RPMI8226 (cell line): Measurements from ENCODE around the gene PLAU.
A peak's percentile ranks its signal among the peaks of the same experiment; 100 is the strongest.

ENCODE experiments used
- DNase-seq: peaks from one replicate; pipeline ENCODE4 v3.0.0-alpha.2; 2015

The PLAU gene

DNA sequence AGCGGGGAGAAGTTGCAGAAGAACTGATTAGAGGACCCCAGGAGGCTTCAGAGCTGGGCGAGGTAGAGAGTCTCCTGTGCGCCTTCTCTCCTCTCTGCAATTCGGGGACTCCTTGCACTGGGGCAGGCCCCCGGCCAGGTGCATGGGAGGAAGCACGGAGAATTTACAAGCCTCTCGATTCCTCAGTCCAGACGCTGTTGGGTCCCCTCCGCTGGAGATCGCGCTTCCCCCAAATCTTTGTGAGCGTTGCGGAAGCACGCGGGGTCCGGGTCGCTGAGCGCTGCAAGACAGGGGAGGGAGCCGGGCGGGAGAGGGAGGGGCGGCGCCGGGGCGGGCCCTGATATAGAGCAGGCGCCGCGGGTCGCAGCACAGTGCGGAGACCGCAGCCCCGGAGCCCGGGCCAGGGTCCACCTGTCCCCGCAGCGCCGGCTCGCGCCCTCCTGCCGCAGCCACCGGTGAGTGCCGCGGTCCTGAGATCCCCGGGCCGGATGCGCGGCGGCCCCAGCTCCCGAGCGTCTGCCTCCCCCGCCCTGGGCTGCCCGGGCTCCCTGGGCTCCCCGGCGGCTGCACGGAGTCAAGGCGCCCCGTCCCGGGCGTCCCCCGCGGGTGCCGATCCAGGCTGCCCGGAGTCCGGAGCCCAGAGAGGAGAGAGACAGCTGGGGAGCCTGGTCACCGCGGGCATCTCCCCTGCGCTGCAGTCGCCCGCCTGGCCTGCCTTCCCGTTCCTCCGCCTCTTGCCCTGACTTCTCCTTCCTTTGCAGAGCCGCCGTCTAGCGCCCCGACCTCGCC lies at the start of gene PLAU:
PLAU (plus strand) TSS at position 369 of the 789 bp plus-strand sequence. CDS start 424 bp downstream, outside the sequence.
- DNase-seq = peak; percentile 33

DNA sequence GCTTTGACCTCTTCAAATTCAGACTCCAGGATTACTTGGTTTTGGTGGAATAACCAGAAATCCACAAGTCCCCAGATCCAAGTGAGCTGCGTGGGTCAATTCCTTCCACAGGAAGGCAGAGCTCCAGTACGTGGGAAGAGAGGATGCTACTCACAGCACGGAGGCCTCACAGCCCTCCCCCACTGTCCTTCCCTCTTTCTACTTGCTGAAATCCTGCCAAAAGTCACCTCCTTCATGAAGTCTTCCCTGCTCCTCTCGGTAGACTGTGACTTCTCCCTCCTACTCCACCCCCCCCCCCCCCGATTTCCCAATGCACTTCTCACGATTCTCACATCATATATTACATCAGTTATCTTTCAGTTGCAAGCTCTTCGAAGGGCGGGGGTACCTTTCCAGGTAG lies 48.9 kb upstream of the PLAU start:
- no peak for DNase-seq

DNA sequence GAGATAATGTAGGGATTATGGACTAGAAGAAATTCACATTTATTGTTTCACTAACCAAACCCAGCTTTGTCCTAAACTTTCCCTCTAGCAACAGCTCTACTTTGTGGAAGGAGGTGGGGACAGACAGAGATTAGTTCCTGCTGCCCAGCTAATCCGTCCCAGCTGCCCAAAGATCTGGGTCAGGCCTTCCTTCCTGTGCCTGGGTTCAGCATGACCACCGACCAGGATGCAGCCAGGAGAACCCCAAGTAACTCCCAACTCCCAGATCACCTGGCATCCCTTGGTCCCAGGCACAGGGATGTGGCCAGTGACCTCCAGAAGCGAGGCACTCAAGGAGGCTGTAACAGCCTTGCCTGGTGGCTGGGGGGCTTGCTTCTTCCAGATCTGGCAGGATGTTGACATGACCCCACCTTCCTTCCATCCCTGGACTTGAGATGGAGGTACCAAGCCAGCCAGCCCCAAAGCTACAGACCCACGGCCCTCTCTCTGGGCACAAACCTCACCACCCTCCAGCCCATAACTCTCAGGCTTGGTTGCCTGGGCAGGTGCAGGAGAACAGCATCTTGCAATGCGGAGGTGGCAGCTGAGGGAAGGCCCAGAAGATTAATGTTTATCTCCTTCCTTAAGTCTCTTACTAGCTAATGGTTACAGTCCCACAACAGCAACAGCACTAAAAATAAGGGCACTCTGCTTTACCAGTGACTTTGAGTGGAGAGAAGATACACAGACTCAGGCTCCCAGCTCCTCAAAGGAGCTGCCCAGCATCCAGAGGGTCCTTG lies 47.7 kb upstream of the PLAU start:
- DNase-seq = no peak

DNA sequence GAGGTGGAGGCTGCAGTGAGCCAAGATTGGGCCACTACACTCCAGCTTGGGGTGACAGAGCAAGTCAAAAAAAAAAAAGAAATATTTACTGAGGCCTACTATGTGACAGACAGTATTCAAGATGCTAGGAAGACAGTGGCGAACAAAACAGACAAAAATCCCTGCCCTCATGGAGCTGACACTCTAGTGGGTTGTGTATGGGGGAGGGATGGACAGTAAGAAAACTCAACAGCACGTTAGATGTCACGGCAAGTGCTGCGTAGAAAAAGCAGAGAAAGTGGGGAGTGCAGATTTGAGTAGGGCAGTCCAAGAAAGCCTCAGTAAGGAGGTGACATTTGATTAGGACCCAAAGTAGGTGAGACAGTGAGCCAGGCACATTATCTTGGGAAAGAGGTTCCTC lies 46.7 kb upstream of the PLAU start:
- DNase-seq = no peak

DNA sequence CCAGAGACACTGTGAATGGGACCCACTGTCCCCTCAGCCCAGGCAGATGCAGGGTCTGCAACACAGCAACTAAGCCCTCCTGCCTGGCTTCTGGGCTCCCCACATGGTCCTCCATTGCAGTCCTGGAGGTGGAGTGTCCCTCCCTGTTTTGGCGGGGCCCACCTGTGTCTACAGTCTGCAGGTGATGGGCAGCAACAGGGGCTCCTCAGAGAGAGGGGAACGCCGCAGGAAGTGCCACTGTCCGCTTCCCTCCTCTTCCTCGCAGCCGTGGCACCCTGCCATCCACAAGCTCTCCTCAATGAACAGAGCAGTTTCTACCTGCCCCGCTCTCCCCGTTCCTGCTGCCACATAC lies 45.8 kb upstream of the PLAU start:
- no peak for DNase-seq

DNA sequence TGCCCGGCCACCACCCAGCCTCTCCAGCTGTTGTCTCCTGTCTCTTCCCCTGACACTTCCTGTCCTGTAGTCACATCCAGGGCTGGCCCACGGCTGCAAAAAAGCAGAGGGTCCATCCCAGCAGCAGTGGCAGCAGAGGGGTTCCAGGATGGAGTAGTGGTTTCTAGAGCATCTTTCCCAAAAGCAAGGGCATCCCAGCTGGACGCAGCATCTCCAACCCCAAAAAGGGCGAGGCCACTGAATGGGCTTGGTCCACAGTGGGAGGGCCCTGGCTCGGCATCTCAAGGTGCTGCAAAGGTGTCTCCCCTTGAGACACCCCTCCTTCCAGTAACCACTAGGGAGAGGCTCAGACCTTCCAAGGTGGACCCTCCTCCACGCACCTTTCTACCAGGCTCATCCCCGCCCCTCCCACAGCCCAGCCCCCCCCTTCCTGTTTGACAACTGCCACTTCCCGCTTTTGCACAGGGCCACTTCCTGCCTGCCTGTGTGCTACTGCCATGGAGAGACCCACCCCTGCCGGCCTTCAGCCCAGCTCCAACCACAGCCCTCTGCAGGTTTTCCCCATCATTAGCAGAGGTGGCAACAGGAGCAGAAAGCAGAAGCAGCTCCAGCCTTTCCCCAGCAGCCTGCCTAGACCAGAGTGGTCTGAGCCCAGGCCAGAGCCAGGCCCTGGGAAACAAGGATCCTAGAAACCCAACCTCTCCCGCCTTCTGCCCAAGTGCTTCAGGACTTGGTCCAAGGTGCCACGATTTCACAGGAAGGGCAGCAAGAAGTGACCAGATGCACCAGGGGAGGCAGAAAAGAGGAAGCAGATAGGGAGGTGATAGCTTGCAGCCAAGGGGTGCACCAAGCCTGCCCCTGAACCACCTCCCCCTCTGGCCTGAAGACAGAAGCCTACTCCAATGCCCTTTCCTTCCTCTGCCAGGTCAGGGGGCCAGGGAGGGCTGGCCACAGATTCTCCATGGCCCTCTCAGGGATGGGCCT lies 45.2 kb upstream of the PLAU start:
- no peak for DNase-seq

DNA sequence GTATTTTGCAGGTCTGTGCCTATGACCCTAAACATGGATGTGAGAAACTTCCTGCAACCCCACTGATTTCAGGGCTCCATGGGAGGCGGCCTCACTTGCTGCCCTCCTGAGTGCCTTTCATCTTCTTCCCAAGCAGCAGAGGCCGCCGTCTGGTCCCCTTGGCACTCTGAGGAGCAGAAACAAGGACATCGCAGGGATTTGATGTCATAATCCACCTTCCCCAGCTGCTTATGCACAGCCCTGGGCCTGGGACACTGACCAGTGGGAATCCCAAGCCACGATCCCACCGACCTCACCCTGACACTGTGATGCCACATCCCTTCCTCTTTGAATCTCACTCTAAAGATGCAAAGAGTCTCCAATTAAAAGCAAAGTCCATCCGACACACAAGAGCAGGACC lies 44.3 kb upstream of the PLAU start:
- no peak for DNase-seq

DNA sequence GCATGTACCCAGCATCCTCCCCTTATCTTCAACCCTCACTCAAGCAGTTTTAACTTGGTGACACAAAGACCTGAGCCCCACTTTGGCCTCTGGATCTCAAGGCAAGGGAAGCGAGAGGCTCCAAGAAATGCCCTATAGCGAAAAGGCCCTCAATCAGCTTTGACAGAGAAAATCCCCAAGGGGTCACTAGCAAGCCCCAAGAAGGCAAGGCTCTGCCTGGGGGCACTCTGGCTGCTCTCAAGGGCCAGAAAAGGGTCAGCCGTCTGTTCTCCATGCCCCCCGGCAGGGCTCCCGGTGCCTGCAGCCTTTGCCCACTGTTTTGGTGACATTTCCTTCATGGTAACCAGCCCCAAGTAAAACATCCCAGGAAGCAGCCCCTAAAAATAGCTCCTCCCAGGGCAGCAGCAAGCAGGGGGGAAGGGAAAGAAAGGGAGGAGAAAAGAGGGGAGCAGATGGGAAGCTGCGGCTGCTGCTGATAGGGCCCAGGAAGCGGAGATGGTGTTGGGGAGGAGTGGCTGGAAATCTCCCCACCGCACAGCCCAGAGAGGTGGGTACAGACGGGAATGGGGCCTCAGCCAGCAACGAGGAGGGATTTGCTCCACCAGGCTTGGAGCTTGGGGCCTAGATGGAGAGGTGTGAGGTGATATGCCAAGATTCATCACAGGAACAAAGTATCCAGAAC lies 43.7 kb upstream of the PLAU start:
- no peak for DNase-seq

DNA sequence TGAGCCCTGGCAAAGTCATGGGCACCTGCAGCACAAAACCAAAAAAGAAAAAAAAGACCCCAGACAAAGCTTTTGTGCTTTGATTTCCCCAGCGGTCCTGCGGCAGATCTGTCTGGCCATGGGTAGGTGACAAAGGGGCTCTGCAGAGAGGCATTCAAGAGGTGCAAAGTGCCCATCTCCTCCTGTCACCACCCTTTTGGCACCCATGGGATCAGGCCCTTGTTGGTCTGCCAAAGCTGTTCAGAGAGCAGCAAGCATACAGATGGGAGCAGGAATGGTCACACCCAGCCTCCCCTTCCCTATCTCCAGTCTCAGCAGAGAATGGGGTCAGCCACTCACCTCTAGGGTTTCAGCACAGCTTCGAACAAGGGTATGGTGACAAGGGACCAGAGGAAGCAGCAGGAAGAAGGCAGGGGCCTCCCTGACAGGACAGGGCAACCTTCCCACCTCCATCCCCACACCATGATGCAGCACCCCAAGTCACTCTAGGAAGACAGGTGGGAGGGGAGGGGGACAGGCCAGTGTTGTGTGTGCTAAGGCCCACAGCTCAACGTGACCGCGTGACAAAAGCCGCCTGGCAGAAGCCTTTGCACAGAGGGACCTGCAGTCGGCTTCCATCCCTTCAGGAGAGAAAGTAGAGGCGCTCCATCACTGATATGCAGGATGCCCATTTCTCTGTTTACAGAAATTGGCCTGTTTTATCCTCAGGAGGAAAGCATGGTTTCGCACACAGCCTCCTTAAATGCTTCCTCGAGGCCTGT lies 42.9 kb upstream of the PLAU start:
- DNase-seq = no peak

DNA sequence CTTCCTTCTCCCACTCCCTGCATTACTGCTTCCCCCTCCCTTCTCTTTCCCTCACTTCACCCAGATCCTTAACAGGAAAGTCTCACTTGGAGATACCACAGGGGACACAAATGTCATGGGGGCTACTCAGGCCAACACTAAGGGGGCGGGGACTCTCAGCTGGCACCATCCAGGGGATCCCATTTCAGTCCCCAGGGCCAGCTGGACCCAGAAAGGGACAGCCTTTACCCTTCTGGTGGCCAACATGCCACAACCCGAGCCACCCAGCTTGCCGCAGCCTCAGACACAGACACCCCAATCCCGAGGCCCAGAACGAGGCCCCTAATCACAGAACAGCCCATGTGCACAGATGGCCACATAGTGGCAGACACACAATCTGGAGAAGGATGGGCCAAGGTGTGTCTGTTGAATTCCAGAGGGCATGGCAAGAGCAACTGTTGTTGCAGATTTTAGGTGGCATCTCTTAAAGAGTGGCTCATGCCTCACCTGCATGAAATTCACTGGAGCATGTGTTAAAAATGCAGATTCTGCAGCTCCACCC lies 42.2 kb upstream of the PLAU start:
- no peak for DNase-seq

DNA sequence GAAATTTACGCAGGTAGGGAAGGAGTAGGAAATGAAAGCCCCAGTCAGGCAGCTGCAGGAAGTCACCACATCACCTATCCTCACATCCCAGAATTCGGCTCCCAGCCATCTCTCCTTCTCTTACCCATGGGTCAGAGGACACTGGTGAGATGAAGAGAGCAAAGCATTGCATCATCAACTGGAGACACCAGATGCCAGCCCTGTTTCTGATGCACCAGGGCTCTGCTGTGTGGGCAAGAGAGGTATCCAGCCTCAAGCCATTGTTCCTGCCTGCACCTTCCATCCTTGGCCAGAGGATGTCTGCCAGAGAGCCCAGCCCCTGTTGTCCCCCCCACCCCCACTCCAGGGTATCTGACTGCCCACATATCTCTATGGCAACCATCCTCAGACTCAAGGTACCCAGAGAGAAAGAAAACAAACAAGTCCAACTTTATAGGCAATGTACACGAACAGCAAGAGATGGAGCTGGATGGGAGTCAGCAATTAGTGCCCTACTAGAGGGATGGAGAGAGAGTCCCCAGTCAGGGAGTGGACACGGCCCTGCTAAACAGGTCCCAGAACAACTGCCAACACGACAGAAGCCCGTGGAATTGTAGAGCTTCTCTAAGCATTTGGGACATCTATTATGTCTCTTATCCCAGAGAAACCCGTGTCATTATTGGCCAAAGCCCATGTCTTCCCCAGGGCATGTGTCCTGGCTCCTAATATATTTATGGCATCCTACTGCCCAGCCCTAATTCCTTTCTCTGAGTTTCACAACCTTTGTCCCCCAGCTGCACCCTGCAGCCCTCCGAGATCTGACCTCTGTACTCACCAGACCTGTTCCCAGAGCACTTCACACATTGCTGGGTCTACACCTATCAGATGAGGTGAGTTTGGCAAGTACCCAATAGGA lies 39.4 kb upstream of the PLAU start:
- no peak for DNase-seq

DNA sequence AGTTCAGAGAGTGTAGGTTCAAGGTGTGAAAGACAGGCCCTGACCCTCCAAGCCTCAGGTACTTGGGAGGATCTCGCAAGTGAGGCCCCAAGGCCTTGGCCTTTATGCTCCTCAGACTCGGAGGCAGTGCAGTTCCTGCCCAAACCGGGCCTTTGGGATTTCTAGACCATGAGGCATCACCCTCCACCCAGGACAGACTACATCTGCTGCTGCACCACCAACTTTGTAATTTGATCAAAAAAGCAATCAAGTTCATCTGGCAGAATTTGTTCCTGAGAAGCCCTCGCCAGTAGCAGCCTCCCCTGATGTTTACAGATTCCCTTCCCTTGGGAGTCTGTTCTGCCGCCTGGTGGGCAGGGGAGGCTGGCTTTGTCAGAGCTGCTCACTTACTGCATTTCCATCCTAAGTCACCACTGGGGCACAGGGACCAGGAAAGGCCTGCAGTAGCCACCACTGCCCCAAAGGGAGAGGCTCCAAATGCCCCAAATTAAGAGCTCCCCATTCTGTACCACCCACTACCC lies 38.7 kb upstream of the PLAU start:
- DNase-seq = no peak

DNA sequence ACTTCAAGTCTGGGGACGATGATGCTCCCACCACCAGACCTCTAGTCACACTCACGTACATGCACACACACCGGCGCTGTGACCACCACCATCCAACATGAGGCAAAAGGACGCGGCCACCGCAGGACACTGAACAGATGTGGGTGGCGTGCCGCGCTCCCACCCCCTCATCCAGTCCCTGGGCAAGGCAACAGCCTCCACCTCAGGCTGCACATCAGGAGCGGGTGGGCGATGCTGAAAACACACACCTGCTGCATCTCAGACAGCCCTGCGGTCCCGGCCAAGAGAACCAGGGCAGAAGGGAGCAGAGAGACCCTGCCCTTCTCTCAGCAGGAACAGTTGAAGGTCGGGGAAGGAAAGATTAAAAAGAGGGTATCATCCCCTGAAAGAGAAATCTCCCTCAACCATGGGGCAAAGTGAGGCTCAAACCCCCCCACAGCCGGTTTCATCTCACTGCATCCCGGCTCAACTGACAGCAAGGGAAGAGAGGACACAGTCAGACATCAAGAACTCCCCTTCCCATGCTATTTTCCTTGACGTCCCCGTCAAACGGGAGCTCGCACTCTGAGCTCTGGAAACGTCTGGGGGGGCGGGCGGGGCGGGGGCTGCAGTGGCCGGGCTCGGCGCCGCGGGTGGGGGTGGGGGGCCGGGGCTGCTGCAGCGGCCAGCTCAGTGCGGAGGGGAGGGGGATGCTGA lies 37.6 kb upstream of the PLAU start:
- no peak for DNase-seq

DNA sequence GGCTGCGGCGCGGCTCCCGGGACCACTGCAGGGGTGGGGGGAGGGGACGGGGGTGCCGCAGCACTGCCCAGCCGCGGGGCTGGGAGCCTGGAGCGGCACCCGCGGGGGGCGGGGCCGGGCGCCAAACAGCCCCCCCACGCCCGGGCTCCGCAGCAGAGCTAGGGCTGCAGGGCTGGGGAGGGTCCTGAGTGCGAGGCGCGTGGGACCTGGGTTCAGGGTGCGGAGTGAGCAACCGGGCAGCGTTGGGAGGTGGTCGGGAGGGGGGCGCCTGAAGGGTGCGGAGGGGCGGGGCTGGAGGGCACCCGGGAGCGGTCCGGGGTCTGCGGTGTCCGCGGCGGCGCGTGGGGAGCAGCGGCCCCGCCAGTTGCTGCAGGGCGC lies 37.1 kb upstream of the PLAU start:
- DNase-seq = peak; percentile 23

DNA sequence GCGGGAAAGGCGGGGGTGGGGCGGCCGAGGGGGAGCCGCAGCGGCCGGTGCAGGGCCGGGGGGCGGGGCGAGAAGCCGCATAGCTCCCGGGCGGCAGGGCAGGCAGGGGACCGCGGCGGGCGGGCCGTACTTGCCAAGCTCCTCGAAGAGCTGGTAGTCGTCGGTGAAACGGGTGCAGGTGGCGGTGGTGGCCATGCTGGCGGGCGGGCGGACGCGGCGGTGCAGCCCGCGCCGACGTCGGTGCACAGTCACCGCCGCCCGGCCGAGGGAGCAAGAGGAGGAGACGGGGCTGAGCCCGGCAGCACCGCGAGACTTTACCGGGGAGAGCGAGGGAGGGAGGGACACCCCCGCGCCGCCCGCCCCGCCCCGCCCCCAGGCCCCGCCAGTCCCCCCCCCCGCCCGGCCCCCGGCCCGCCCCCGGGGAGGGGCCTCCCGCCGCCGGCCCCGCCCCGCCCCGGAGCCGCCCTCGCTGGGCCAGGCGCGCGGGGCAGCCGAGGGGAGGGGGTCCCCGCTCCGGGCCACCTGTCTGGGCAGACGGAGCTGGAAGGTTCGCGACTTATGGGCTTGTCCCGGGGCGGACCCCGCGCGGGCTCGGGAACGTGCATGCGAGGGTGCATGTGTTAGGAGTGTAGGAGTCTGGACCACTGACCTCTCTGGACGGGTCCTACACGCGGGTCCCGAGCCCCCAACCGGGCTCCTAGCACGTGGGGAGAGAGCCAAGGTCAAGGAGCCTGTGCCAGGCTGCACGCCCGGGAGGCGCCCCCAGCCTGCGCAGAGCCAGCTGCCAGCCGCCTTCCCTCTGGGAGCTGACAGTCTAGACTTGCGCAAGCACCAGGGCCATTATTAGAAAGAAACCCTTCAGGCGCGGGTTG lies 36.4 kb upstream of the PLAU start, which contains the start of gene CAMK2G:
CAMK2G (minus strand) TSS at position 289 of the 872 bp plus-strand sequence; CDS start at position 195, 94 bp downstream.
- DNase-seq = peak; percentile 84

DNA sequence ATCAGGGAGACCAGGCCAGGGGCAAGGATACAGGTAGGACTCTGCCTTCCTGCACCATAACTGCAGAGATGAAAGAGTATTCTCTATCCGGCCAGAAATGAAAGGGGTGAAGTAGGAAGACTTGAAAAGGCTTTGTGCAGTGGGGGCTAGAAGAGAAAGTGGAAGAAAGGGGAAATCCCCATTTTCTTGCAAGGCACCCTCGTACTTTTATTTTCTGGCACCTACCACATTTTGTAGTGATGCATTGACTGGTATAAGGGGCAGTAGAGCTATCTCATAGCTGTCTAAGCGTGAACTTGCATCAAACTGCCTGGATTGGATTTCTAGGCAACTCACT lies 35.8 kb upstream of the PLAU start:
- no peak for DNase-seq

DNA sequence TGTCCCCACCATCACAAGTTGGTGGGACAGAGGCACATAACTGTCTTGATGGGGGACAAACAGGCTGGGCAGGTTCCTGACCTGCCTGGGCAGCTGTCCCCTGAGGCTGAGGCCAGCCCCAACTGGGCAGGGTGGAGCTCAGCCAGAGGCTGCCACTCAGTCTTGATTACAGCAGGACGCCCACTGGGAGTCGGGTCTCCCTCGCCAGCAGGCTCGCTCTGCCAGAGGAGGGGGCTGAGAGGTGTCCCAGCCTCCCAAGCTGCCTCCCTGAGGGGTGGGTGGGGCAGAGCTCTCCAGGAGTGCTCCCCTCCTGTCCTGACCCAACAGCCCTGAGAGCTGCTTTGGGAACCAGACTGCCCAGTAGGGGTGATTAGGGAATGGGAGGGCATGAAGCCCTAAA lies 34.8 kb upstream of the PLAU start:
- no peak for DNase-seq

DNA sequence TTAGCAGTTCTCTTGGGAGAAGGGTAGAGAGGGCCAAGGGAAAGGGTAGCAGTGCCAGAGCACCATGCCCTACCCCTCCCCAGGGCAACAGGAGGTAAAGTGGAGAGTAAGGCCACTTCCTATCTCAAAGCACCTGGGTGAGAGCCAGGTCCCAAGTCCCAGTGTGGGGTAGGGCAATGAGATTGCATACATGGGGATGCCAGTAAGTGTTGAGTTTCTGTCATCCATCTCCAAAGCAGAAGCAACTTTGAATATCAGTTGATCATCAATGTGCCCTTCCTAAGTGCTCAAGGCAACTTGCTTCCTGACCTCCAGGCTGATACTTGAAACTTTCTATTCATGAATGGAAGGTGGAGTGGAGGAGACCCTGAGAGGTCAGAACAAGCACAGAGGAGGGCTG lies 34.4 kb upstream of the PLAU start:
- DNase-seq = no peak

DNA sequence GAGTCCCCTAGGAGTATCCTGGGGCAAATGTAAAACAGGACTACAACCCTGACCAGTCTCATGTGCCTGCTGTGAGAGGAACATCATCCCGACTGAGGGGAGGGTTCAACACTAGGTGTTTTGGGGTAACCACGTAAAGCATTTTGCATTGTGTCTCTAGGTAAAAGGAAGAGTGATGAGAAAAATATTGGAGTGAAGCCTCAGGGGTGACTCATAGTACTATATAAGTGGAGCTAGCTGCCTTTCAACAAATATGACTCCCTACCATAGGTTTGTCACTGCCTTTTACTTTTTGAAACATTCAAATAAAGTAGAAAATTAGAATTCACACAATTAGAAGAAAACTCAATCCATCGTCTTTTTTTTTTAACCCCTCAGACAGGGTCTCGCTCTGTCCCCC lies 34.0 kb upstream of the PLAU start:
- no peak for DNase-seq
